HG02678 (cell line): ENCODE measurements around the gene ARID1A.

ENCODE experiments used
- ATAC-seq: cut with Tn5 transposase; IDR thresholded peaks from one replicate; pipeline ENCODE4 v1.9.1; 2021; ENCODE audit warnings: mild to moderate bottlenecking, moderate library complexity; ENCODE audit not compliant: unreplicated experiment

The ARID1A gene

GRCh38 chr1:26727476-26727875, 31.7 kb downstream of the ARID1A start:
- no peak for ATAC-seq

GRCh38 chr1:26728645-26729044, 32.8 kb downstream of the ARID1A start:
- no peak for ATAC-seq

GRCh38 chr1:26729633-26730032, 33.8 kb downstream of the ARID1A start:
- ATAC-seq, result no peak

- no peak for ATAC-seq
Measured at GRCh38 chr1:26730695-26731094, 34.9 kb downstream of the ARID1A start.

- ATAC-seq, result no peak
Measured at GRCh38 chr1:26731233-26731902, 35.6 kb downstream of the ARID1A start.

- ATAC-seq, result no peak
Measured at GRCh38 chr1:26733392-26733791, 37.6 kb downstream of the ARID1A start.

- ATAC-seq, result no peak
Measured at GRCh38 chr1:26733982-26734381, 38.2 kb downstream of the ARID1A start.

GRCh38 chr1:26734501-26735058, 38.8 kb downstream of the ARID1A start:
- ATAC-seq, result no peak

- ATAC-seq, result no peak
Measured at GRCh38 chr1:26739329-26739914, 43.6 kb downstream of the ARID1A start.

- no peak for ATAC-seq
Measured at GRCh38 chr1:26740023-26740634, 44.3 kb downstream of the ARID1A start.

- ATAC-seq, result no peak
Measured at GRCh38 chr1:26740952-26741351, 45.1 kb downstream of the ARID1A start.

- ATAC-seq, result no peak
Measured at GRCh38 chr1:26743426-26744059, 47.7 kb downstream of the ARID1A start.

GRCh38 chr1:26744075-26744959, 48.5 kb downstream of the ARID1A start:
- ATAC-seq, result peak; percentile 96

GRCh38 chr1:26745191-26745590, 49.4 kb downstream of the ARID1A start:
- ATAC-seq, result no peak

GRCh38 chr1:26747048-26747447, 51.2 kb downstream of the ARID1A start:
- no peak for ATAC-seq

GRCh38 chr1:26748351-26748750, 52.5 kb downstream of the ARID1A start:
- no peak for ATAC-seq

- ATAC-seq, result no peak
Measured at GRCh38 chr1:26749458-26749857, 53.6 kb downstream of the ARID1A start.

GRCh38 chr1:26750428-26750827, 54.6 kb downstream of the ARID1A start:
- no peak for ATAC-seq

- no peak for ATAC-seq
Measured at GRCh38 chr1:26752519-26752918, 56.7 kb downstream of the ARID1A start.

- no peak for ATAC-seq
Measured at GRCh38 chr1:26754086-26754874, 58.5 kb downstream of the ARID1A start.
